Karpas-422 (cell line): ENCODE data around the gene TRDN. TPM values are rescaled to one million over a fixed set of nuclear protein-coding genes. Genes with fewer than 3 reads are reported as not detected.
"Not testable (repeated sequence)": the region's sequence is repeated elsewhere in the genome, so short reads cannot be mapped to it uniquely, and the experiment has no call there.

Source experiments
- DNase-seq: peaks from one replicate; pipeline ENCODE4 v3.0.0-alpha.2; 2015
- H2AFZ ChIP-seq: fragments of 200-600 bp; sonication (generic); 2 replicates; pipeline ENCODE4 v1.6.1; 2014; ENCODE audit warnings: antibody characterized with exemption, low read length, mixed read lengths
- H3K27ac ChIP-seq: fragments of 200-600 bp; sonication (generic); 2 replicates; pipeline ENCODE4 v1.5.1; 2014; ENCODE audit warnings: mild to moderate bottlenecking, low read length, moderate library complexity
- H3K27me3 ChIP-seq: fragments of 200-600 bp; sonication (generic); 2 replicates; pipeline ENCODE4 v1.6.1; 2014; ENCODE audit warnings: low read length, mixed read lengths
- H3K36me3 ChIP-seq: fragments of 200-600 bp; sonication (generic); 2 replicates; pipeline ENCODE4 v1.6.1; 2014; ENCODE audit warnings: low read length, mixed read lengths; ENCODE audit not compliant: insufficient read depth
- H3K4me1 ChIP-seq: fragments of 200-600 bp; sonication (generic); 2 replicates; pipeline ENCODE4 v1.6.1; 2014; ENCODE audit warnings: mild to moderate bottlenecking, low read length, mixed read lengths
- H3K4me2 ChIP-seq: fragments of 200-600 bp; sonication (generic); 2 replicates; pipeline ENCODE4 v1.6.1; 2014; ENCODE audit warnings: low read length, low read depth, mild to moderate bottlenecking; ENCODE audit not compliant: poor library complexity, severe bottlenecking
- H3K4me3 ChIP-seq: fragments of 200-600 bp; sonication (generic); 2 replicates; pipeline ENCODE4 v1.5.1; 2014; ENCODE audit warnings: mild to moderate bottlenecking, antibody characterized with exemption, low read length, mixed read lengths
- H3K79me2 ChIP-seq: fragments of 200-600 bp; sonication (generic); 2 replicates; pipeline ENCODE4 v1.6.1; 2014; ENCODE audit warnings: mild to moderate bottlenecking, low read length, mixed read lengths
- H3K9ac ChIP-seq: fragments of 200-600 bp; sonication (generic); 2 replicates; pipeline ENCODE4 v1.6.0; 2014; ENCODE audit warnings: low read length
- H3K9me2 ChIP-seq: fragments of 200-600 bp; sonication (generic), shearing (Covaris generic); replicated peaks from 2 replicates; pipeline ENCODE4 v1.6.0; 2014; ENCODE audit warnings: mild to moderate bottlenecking, low read length, moderate library complexity; ENCODE audit not compliant: insufficient read depth
- H3K9me3 ChIP-seq: fragments of 300-700, 200-600 bp; sonication (generic); 2 replicates; pipeline ENCODE4 v1.6.1; 2014; ENCODE audit warnings: low read length, mixed read lengths
- H4K20me1 ChIP-seq: fragments of 200-600 bp; sonication (generic); 2 replicates; pipeline ENCODE4 v1.6.1; 2014; ENCODE audit warnings: mild to moderate bottlenecking, antibody characterized with exemption, low read length, low read depth; ENCODE audit not compliant: insufficient read depth
- total RNA-seq: library from RNA; depleted of rRNA; stranded (reverse); fragments of >200 nt; shearing (Covaris generic); gene quantifications from 2 replicates; pipeline ENCODE4 v1.2.3, GENCODE V29; 2014; ENCODE audit warnings: low replicate concordance

TRDN gene
- total RNA-seq, 1 experiment from 2014 or later, result not detected

- Histone ChIP-seq H3K4me1 (no peaks in the 10 kb centered on the region), H3K9ac (no peak overlapping the region), H3K4me2 (no peak overlapping the region), H2AFZ (no peak overlapping the region), H3K9me2 (no peaks in the 10 kb centered on the region), H4K20me1 (no peaks in the 10 kb centered on the region), H3K4me3 (no peak overlapping the region), H3K79me2 (no peaks in the 10 kb centered on the region), H3K27me3 (no peaks in the 10 kb centered on the region), H3K27ac (no peak overlapping the region), H3K36me3 (no peaks in the 10 kb centered on the region), H3K9me3 (peaks cover 4% of the 10 kb centered on the region)
- DNase-seq, result no peak
These were observed 67.2 kb downstream of the TRDN start for GRCh38 chr6:123569575-123569974.

GRCh38 chr6:123565529-123565928 lies 71.2 kb downstream of the TRDN start:
- no peaks in the 10 kb centered on the region for H3K9me2 ChIP-seq
- no peaks in the 10 kb centered on the region for H3K36me3 ChIP-seq
- H3K79me2 ChIP-seq, result no peaks in the 10 kb centered on the region
- no peak for DNase-seq
- H3K9me3 ChIP-seq, result peaks cover 3% of the 10 kb centered on the region
- no peak overlapping the region for H2AFZ ChIP-seq
- no peak overlapping the region for H3K27ac ChIP-seq
- no peak overlapping the region for H3K9ac ChIP-seq
- H3K4me2 ChIP-seq, result no peak overlapping the region
- no peaks in the 10 kb centered on the region for H3K4me1 ChIP-seq
- no peaks in the 10 kb centered on the region for H3K27me3 ChIP-seq
- H4K20me1 ChIP-seq, result no peaks in the 10 kb centered on the region
- H3K4me3 ChIP-seq, result no peak overlapping the region

- Histone ChIP-seq H3K4me3 (no peak overlapping the region), H3K79me2 (no peaks in the 10 kb centered on the region), H3K4me2 (no peak overlapping the region), H3K9me3 (peaks cover 3% of the 10 kb centered on the region), H3K27me3 (no peaks in the 10 kb centered on the region), H2AFZ (no peak overlapping the region), H3K27ac (no peak overlapping the region), H3K4me1 (no peaks in the 10 kb centered on the region), H3K9ac (no peak overlapping the region), H3K36me3 (no peaks in the 10 kb centered on the region), H4K20me1 (no peaks in the 10 kb centered on the region), H3K9me2 (no peaks in the 10 kb centered on the region)
- no peak for DNase-seq
These were observed 72.4 kb downstream of the TRDN start for GRCh38 chr6:123564361-123564760.

- Histone ChIP-seq H2AFZ (no peak overlapping the region), H3K9me3 (peaks cover 3% of the 10 kb centered on the region), H3K27ac (no peak overlapping the region), H3K9me2 (no peaks in the 10 kb centered on the region), H3K9ac (no peak overlapping the region), H3K4me1 (no peaks in the 10 kb centered on the region), H4K20me1 (no peaks in the 10 kb centered on the region), H3K36me3 (no peaks in the 10 kb centered on the region), H3K27me3 (no peaks in the 10 kb centered on the region), H3K4me3 (no peak overlapping the region), H3K4me2 (no peak overlapping the region), H3K79me2 (no peaks in the 10 kb centered on the region)
- no peak for DNase-seq
These were observed 74.1 kb downstream of the TRDN start for GRCh38 chr6:123562677-123563076.

- Histone ChIP-seq H3K27ac (no peak overlapping the region), H3K9me3 (peaks cover 3% of the 10 kb centered on the region), H2AFZ (no peak overlapping the region), H3K9ac (no peak overlapping the region), H3K79me2 (no peaks in the 10 kb centered on the region), H3K4me3 (no peak overlapping the region), H3K36me3 (no peaks in the 10 kb centered on the region), H3K4me2 (no peak overlapping the region), H3K4me1 (no peaks in the 10 kb centered on the region), H4K20me1 (no peaks in the 10 kb centered on the region), H3K27me3 (no peaks in the 10 kb centered on the region), H3K9me2 (no peaks in the 10 kb centered on the region)
- no peak for DNase-seq
These were observed 74.5 kb downstream of the TRDN start for GRCh38 chr6:123562264-123562663.

- H3K79me2 ChIP-seq, H3K36me3 ChIP-seq, H3K4me3 ChIP-seq, H3K27ac ChIP-seq, H3K9me2 ChIP-seq, H3K27me3 ChIP-seq, H4K20me1 ChIP-seq, H3K4me1 ChIP-seq, DNase-seq, H2AFZ ChIP-seq, H3K9ac ChIP-seq, H3K9me3 ChIP-seq, H3K4me2 ChIP-seq: not testable (repeated sequence)
These were observed 76.9 kb downstream of the TRDN start for GRCh38 chr6:123559816-123560215.

GRCh38 chr6:123557474-123557873 lies 79.3 kb downstream of the TRDN start:
- H3K4me3 ChIP-seq, H3K27ac ChIP-seq, DNase-seq, H3K79me2 ChIP-seq, H4K20me1 ChIP-seq, H3K9me3 ChIP-seq, H3K9ac ChIP-seq, H3K27me3 ChIP-seq, H2AFZ ChIP-seq, H3K9me2 ChIP-seq, H3K4me2 ChIP-seq, H3K36me3 ChIP-seq, H3K4me1 ChIP-seq: not testable (repeated sequence)

GRCh38 chr6:123551939-123552707 lies 84.6 kb downstream of the TRDN start:
- Histone ChIP-seq H2AFZ (no peak overlapping the region), H3K79me2 (no peaks in the 10 kb centered on the region), H3K4me1 (no peaks in the 10 kb centered on the region), H4K20me1 (no peaks in the 10 kb centered on the region), H3K27me3 (no peaks in the 10 kb centered on the region), H3K9me2 (no peaks in the 10 kb centered on the region), H3K27ac (no peak overlapping the region), H3K4me3 (no peak overlapping the region), H3K4me2 (no peak overlapping the region), H3K9ac (no peak overlapping the region), H3K36me3 (no peaks in the 10 kb centered on the region), H3K9me3 (peaks cover 11% of the 10 kb centered on the region; the same call in 1 of the 2 replicates)
- no peak for DNase-seq
